HEK293 (cell line): Measurements from ENCODE around the gene PTRHD1.
A peak's percentile ranks its signal among the peaks of the same experiment; 100 is the strongest.

Experiments used
- CTCF ChIA-PET: fragments of 350-600 bp; formaldehyde crosslinking; extraction: SDS; loops from one replicate; lab custom pipeline; 2021; ENCODE audit warnings: antibody characterized with exemption; lab: Yijun Ruan, JAX
- POLR2A ChIA-PET: fragments of 300-600 bp; formaldehyde crosslinking; extraction: SDS; loops from one replicate; lab custom pipeline; 2020; ENCODE audit warnings: antibody characterized with exemption, inconsistent platforms; lab: Yijun Ruan, JAX
- H3K27ac ChIP-seq: fragments of 200-500 bp; sonication (Bioruptor generic); 2 replicates; pipeline ENCODE4 v1.5.1; 2014; ENCODE audit warnings: low read depth, low read length, control low read depth, inconsistent platforms; ENCODE audit errors: extremely low read depth
- H3K36me3 ChIP-seq, 2 experiments: fragments of 200-500 bp in 1 of 2; sonication (Bioruptor generic) in 1 of 2; 1 replicate in 1 of 2; 2 replicates in 1 of 2; pipeline ENCODE4 v1.5.1; 2014 to 2017; ENCODE audit warnings: inconsistent platforms in 2 of 2, low read length in 2 of 2; ENCODE audit not compliant: control insufficient read depth in 2 of 2, insufficient read depth in 1 of 2
- H3K4me1 ChIP-seq: fragments of 200-500 bp; sonication (Bioruptor generic); 2 replicates; pipeline ENCODE4 v1.5.1; 2014; ENCODE audit warnings: mild to moderate bottlenecking, low read length, inconsistent platforms; ENCODE audit not compliant: control insufficient read depth, insufficient read depth
- H3K4me3 ChIP-seq: 2 replicates; pipeline ENCODE4 v1.5.1; 2011; ENCODE audit warnings: low read depth, mild to moderate bottlenecking, control low read depth, low read length, moderate library complexity
- H3K9me3 ChIP-seq: fragments of 200-500 bp; sonication (Bioruptor generic); 2 replicates; pipeline ENCODE4 v1.5.1; 2014; ENCODE audit warnings: low read depth, low read length, inconsistent platforms; ENCODE audit not compliant: control insufficient read depth, insufficient read depth
- KLF1 ChIP-seq: fragments of 450-650 bp; formaldehyde crosslinking; IDR thresholded peaks from 2 replicates; pipeline ENCODE4 v1.5.1; 2016; ENCODE audit warnings: missing biosample characterization, missing genetic modification characterization
- KLF8 ChIP-seq: fragments of 450-650 bp; formaldehyde crosslinking; IDR thresholded peaks from 2 replicates; pipeline ENCODE4 v1.5.1; 2016; ENCODE audit warnings: missing biosample characterization, missing genetic modification characterization
- MYNN ChIP-seq: fragments of 450-650 bp; formaldehyde crosslinking; IDR thresholded peaks from 2 replicates; pipeline ENCODE4 v1.5.1; 2016; ENCODE audit warnings: missing biosample characterization, missing genetic modification characterization, borderline replicate concordance
- PRDM1 ChIP-seq: fragments of 450-650 bp; formaldehyde crosslinking; IDR thresholded peaks from 2 replicates; pipeline ENCODE4; 2016; ENCODE audit warnings: missing biosample characterization, missing genetic modification characterization
- TCF7L2 ChIP-seq: IDR thresholded peaks from 2 replicates; pipeline ENCODE4 v1.6.1; 2011; ENCODE audit warnings: low read depth, mild to moderate bottlenecking, inconsistent platforms, low read length, moderate library complexity, borderline replicate concordance
- ZBTB8A ChIP-seq: fragments of 450-650 bp; formaldehyde crosslinking; IDR thresholded peaks from 2 replicates; pipeline ENCODE4 v1.5.1; 2016; ENCODE audit warnings: missing biosample characterization, missing genetic modification characterization
- ZFP41 ChIP-seq: fragments of 450-650 bp; formaldehyde crosslinking; IDR thresholded peaks from 2 replicates; pipeline ENCODE4 v1.5.1; 2016; ENCODE audit warnings: missing biosample characterization, missing genetic modification characterization, borderline replicate concordance
- ZNF114 ChIP-seq: fragments of 450-650 bp; formaldehyde crosslinking; IDR thresholded peaks from 2 replicates; pipeline ENCODE4 v1.5.0; 2017; ENCODE audit warnings: missing biosample characterization, missing genetic modification characterization
- ZNF133 ChIP-seq: fragments of 450-650 bp; formaldehyde crosslinking; IDR thresholded peaks from 2 replicates; pipeline ENCODE4 v1.5.1; 2016; ENCODE audit warnings: missing biosample characterization, missing genetic modification characterization
- ZNF140 ChIP-seq: fragments of 450-650 bp; formaldehyde crosslinking; IDR thresholded peaks from 2 replicates; pipeline ENCODE4 v1.5.1; 2016; ENCODE audit warnings: missing biosample characterization, missing genetic modification characterization
- ZNF169 ChIP-seq: fragments of 450-650 bp; formaldehyde crosslinking; IDR thresholded peaks from 2 replicates; pipeline ENCODE4 v1.5.1; 2016; ENCODE audit warnings: missing biosample characterization, missing genetic modification characterization
- ZNF175 ChIP-seq: fragments of 450-650 bp; formaldehyde crosslinking; IDR thresholded peaks from 2 replicates; pipeline ENCODE4 v1.5.1; 2016; ENCODE audit warnings: missing biosample characterization, missing genetic modification characterization
- ZNF184 ChIP-seq: fragments of 450-650 bp; IDR thresholded peaks from 2 replicates; pipeline ENCODE4 v1.5.1; 2018; ENCODE audit warnings: missing biosample characterization, mild to moderate bottlenecking, missing genetic modification characterization
- ZNF223 ChIP-seq: fragments of 450-650 bp; formaldehyde crosslinking; IDR thresholded peaks from 2 replicates; pipeline ENCODE4 v1.5.1; 2016; ENCODE audit warnings: missing biosample characterization, missing genetic modification characterization
- ZNF350 ChIP-seq: fragments of 450-650 bp; formaldehyde crosslinking; IDR thresholded peaks from 2 replicates; pipeline ENCODE4 v1.5.0; 2017; ENCODE audit warnings: missing biosample characterization, mild to moderate bottlenecking, missing genetic modification characterization
- ZNF416 ChIP-seq: fragments of 450-650 bp; formaldehyde crosslinking; IDR thresholded peaks from 2 replicates; pipeline ENCODE4 v1.5.1; 2016; ENCODE audit warnings: missing biosample characterization, missing genetic modification characterization
- ZNF561 ChIP-seq: fragments of 450-650 bp; IDR thresholded peaks from 2 replicates; pipeline ENCODE4 v1.5.1; 2018; ENCODE audit warnings: missing biosample characterization, missing genetic modification characterization, borderline replicate concordance
- ZNF585B ChIP-seq: fragments of 450-650 bp; formaldehyde crosslinking; IDR thresholded peaks from 2 replicates; pipeline ENCODE4 v1.5.1; 2016; ENCODE audit warnings: missing biosample characterization, missing genetic modification characterization
- ZNF707 ChIP-seq: fragments of 450-650 bp; formaldehyde crosslinking; IDR thresholded peaks from 2 replicates; pipeline ENCODE4 v1.5.1; 2016; ENCODE audit warnings: missing biosample characterization, missing genetic modification characterization
- ZNF747 ChIP-seq: fragments of 450-650 bp; formaldehyde crosslinking; IDR thresholded peaks from 2 replicates; pipeline ENCODE4 v1.5.1; 2016; ENCODE audit warnings: missing biosample characterization, missing genetic modification characterization
- ZSCAN30 ChIP-seq: fragments of 450-650 bp; IDR thresholded peaks from 2 replicates; pipeline ENCODE4 v1.5.1; 2018; ENCODE audit warnings: missing biosample characterization, mild to moderate bottlenecking, missing genetic modification characterization, moderate library complexity
- TF ChIP-seq, protein P1 (sequence below): fragments of 450-650 bp; formaldehyde crosslinking; IDR thresholded peaks from 2 replicates; pipeline ENCODE4 v1.5.1; 2016; ENCODE audit warnings: missing biosample characterization, missing genetic modification characterization, borderline replicate concordance
- TF ChIP-seq, protein P2 (sequence below): fragments of 450-650 bp; formaldehyde crosslinking; IDR thresholded peaks from 2 replicates; pipeline ENCODE4 v1.5.1; 2017; ENCODE audit warnings: missing biosample characterization, missing genetic modification characterization
- TF ChIP-seq, protein P3 (sequence below): fragments of 450-650 bp; formaldehyde crosslinking; IDR thresholded peaks from 2 replicates; pipeline ENCODE4 v1.5.1; 2016; ENCODE audit warnings: missing biosample characterization, missing genetic modification characterization

The PTRHD1 gene

DNA sequence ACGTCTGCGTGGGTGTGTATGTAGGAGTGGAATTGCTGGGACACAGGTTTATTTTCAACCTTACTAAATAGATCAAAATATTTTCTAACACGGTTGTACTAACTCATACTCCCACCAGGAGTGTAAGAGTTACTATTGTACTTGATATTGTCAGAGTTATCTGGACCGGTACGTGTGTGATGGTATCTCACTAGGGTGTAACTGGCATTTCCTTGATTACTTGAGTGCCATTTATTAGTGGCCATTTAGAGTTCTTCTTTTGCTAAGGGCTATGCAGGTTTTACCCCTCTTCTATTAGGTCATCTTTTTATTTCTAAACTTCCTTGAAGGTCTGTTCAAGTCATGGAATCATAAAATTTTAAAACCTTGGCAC lies 33.6 kb upstream of the PTRHD1 start:
- H3K9me3 ChIP-seq: no peaks in the 10 kb centered on the region
- peaks cover 6 to 72% of the 10 kb centered on the region in 2 experiments; a peak in 2 of 3 replicates for H3K36me3 ChIP-seq
- ChIA-PET CTCF (interaction anchor here (0.7 to 3.6 kb wide), 10 partner anchors 29 to 430 kb away, joined by 3 to 38 read pairs (median 4); no protein-coding TSS in a partner anchor), POLR2A (no interaction called here)
- no peaks in the 10 kb centered on the region for H3K4me1 ChIP-seq
- TF ChIP-seq ZNF184 (tag by site-specific recombination) (no peak), ZNF114 (no peak), MYNN (tag by site-specific recombination) (no peak)
- TF ChIP-seq, protein P1, sequence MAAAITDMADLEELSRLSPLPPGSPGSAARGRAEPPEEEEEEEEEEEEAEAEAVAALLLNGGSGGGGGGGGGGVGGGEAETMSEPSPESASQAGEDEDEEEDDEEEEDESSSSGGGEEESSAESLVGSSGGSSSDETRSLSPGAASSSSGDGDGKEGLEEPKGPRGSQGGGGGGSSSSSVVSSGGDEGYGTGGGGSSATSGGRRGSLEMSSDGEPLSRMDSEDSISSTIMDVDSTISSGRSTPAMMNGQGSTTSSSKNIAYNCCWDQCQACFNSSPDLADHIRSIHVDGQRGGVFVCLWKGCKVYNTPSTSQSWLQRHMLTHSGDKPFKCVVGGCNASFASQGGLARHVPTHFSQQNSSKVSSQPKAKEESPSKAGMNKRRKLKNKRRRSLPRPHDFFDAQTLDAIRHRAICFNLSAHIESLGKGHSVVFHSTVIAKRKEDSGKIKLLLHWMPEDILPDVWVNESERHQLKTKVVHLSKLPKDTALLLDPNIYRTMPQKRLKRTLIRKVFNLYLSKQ (tag by site-specific recombination): no peak
- H3K4me3 ChIP-seq: no peak overlapping the region
- H3K27ac ChIP-seq: no peak overlapping the region

DNA sequence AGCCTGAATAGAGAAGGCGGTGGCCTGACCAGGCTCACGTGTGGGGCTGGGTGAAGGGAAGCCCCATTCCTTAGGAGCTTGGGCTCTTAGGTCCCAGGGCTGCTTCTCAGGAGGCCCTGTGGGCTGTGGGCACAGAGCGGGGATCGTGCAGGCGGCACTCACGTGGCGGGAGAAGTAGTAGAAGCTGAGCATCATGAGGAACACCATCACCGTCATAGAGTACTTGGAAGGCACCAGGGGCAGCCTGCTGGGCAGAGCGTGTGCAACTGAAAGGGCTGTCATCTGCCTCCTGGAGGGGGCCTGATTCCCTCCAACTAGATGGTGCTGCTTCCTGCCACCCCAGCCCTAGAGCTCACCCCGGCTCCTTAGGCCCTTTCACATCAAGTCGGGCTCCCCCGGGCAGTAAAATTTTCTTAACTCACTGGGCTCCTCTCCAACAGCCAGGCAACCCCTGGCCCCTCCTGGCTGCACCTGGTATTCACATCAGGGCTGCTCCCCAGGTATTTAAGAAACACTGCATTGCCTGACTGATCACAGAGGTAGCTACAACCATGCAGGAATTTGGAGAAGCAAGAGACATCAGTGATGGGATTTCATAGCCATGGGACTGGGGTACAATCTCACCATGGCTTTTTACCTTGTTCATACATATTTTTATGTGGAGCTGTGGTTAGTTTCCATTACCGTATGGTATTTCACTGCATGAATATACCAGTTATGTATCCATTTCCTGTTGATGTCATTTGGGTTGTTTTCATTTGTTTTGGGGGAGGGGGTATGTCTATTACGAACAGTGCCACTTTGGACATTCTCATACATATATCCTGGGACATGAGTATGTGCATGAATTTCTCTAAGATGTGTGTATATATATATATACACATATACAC lies 32.9 kb upstream of the PTRHD1 start:
- no peak overlapping the region for H3K4me3 ChIP-seq
- POLR2A ChIA-PET: no interaction called here
- TF ChIP-seq ZNF747 (no peak), ZNF223 (tag by site-specific recombination) (no peak), ZNF140 (tag by site-specific recombination) (0 out of 2 replicates have a peak, but pooled peaks have one; percentile 11)
- H3K27ac ChIP-seq: no peak overlapping the region
- H3K9me3 ChIP-seq: no peaks in the 10 kb centered on the region
- no peaks in the 10 kb centered on the region for H3K4me1 ChIP-seq
- peaks cover 6 to 74% of the 10 kb centered on the region in 2 experiments; a peak in 2 of 3 replicates for H3K36me3 ChIP-seq
- CTCF ChIA-PET: interaction anchor here (0.6 to 3.6 kb wide), 13 partner anchors 25 to 416 kb away, joined by 3 to 38 read pairs (median 4); no protein-coding TSS in a partner anchor

DNA sequence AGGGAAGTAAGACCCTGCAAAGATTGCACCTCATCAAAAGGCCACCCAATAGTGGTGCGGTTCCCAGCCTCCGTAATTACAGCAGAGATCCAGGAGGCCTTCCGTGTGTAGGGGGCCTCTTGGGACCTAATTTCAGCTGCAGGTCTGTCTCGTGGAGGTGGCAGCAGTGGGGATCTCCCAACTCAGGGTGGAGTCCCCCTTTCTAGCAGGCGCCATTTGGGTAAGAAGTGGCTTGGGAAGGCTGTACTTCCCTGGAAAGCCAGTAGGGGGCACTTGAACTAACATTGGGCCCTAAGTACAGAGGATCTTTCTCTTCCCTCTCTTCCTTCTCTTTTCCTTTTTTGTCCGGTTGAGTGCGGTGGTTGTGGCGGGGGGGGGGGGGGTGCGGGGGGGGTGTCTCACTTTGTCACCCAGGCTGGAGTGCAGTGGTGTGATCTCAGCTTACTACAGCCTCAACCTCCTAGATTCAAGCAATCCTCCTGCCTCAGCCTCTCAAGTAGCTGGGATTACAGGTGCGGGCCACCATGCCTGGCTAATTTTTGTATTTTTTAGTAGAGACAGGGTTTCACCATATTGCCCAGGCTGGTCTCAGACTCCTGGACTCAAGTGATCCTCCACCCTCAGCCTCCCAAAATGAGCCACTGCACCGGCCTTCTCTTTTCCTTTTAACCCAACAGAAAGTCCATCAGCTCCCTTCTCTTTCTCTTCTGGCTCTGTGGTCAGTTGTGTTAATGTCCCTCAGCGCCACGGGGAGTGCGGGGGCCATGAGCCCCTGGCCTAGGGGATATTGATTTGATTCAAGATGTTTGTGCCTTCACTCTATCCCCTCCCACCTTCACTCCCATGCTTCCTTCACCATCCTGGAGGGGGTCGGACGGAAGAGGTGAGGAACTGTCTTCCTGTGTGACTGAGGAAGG lies 32.0 kb upstream of the PTRHD1 start:
- Histone ChIP-seq H3K27ac (no peak overlapping the region), H3K4me1 (no peaks in the 10 kb centered on the region), H3K4me3 (no peak overlapping the region), H3K9me3 (no peaks in the 10 kb centered on the region), H3K36me3 (peaks cover 10 to 74% of the 10 kb centered on the region in 2 experiments; a peak in 2 of 3 replicates)
- ChIA-PET CTCF (interaction anchor here (0.6 to 3.6 kb wide), 9 partner anchors 26 to 415 kb away, joined by 3 to 26 read pairs (median 4); no protein-coding TSS in a partner anchor), POLR2A (no interaction called here)
- TF ChIP-seq PRDM1 (tag by site-specific recombination): no peak
- TF ChIP-seq TCF7L2: no peak
- no peak for TF ChIP-seq KLF8
- no peak for TF ChIP-seq KLF1 (tag by site-specific recombination)
- no peak for TF ChIP-seq ZNF169 (tag by site-specific recombination)
- TF ChIP-seq ZNF585B: no peak
- TF ChIP-seq ZNF416 (tag by site-specific recombination): no peak
- TF ChIP-seq ZNF707 (tag by site-specific recombination): no peak
- no peak for TF ChIP-seq ZNF561 (tag by site-specific recombination)
- TF ChIP-seq ZFP41: no peak
- no peak for TF ChIP-seq ZBTB8A (tag by site-specific recombination)
- TF ChIP-seq ZNF175 (tag by site-specific recombination): no peak
- TF ChIP-seq, protein P2, sequence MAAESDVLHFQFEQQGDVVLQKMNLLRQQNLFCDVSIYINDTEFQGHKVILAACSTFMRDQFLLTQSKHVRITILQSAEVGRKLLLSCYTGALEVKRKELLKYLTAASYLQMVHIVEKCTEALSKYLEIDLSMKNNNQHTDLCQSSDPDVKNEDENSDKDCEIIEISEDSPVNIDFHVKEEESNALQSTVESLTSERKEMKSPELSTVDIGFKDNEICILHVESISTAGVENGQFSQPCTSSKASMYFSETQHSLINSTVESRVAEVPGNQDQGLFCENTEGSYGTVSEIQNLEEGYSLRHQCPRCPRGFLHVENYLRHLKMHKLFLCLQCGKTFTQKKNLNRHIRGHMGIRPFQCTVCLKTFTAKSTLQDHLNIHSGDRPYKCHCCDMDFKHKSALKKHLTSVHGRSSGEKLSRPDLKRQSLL (tag by site-specific recombination): no peak
- TF ChIP-seq, protein P3, sequence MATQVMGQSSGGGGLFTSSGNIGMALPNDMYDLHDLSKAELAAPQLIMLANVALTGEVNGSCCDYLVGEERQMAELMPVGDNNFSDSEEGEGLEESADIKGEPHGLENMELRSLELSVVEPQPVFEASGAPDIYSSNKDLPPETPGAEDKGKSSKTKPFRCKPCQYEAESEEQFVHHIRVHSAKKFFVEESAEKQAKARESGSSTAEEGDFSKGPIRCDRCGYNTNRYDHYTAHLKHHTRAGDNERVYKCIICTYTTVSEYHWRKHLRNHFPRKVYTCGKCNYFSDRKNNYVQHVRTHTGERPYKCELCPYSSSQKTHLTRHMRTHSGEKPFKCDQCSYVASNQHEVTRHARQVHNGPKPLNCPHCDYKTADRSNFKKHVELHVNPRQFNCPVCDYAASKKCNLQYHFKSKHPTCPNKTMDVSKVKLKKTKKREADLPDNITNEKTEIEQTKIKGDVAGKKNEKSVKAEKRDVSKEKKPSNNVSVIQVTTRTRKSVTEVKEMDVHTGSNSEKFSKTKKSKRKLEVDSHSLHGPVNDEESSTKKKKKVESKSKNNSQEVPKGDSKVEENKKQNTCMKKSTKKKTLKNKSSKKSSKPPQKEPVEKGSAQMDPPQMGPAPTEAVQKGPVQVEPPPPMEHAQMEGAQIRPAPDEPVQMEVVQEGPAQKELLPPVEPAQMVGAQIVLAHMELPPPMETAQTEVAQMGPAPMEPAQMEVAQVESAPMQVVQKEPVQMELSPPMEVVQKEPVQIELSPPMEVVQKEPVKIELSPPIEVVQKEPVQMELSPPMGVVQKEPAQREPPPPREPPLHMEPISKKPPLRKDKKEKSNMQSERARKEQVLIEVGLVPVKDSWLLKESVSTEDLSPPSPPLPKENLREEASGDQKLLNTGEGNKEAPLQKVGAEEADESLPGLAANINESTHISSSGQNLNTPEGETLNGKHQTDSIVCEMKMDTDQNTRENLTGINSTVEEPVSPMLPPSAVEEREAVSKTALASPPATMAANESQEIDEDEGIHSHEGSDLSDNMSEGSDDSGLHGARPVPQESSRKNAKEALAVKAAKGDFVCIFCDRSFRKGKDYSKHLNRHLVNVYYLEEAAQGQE (tag by site-specific recombination): no peak
- no peak for TF ChIP-seq ZSCAN30 (tag by site-specific recombination)
- no peak for TF ChIP-seq ZNF350 (tag by site-specific recombination)
- TF ChIP-seq ZNF133: no peak
